Uterus (tissue), 2 donors: ENCODE measurements around the gene TYROBP.

Experiments used
- CTCF ChIP-seq, 4 experiments: fragments of 200-600 bp in 2 of 4; fragments of 450-650 bp in 2 of 4; sonication (generic) in 2 of 4; IDR thresholded peaks; one replicate each; pipeline ENCODE4 v1.5.1; 2016 to 2019; ENCODE audit warnings: antibody characterized with exemption in 4 of 4, mild to moderate bottlenecking in 2 of 4, moderate library complexity in 1 of 4
- POLR2A ChIP-seq, 2 donors: fragments of 450-650 bp; IDR thresholded peaks; one replicate each; pipeline ENCODE4 v1.6.1; 2016; ENCODE audit warnings: antibody characterized with exemption in 2 of 2, mild to moderate bottlenecking in 1 of 2, moderate library complexity in 1 of 2

- no peak for TF ChIP-seq CTCF (IDR thresholded peaks at IDR 0.05)
- no peak for TF ChIP-seq POLR2A (IDR thresholded peaks at IDR 0.05)
Observed at GRCh38 chr19:35879068-35879467, 29.0 kb downstream of the TYROBP start.
